Measurements from ENCODE around the gene ALMS1.

DNA sequence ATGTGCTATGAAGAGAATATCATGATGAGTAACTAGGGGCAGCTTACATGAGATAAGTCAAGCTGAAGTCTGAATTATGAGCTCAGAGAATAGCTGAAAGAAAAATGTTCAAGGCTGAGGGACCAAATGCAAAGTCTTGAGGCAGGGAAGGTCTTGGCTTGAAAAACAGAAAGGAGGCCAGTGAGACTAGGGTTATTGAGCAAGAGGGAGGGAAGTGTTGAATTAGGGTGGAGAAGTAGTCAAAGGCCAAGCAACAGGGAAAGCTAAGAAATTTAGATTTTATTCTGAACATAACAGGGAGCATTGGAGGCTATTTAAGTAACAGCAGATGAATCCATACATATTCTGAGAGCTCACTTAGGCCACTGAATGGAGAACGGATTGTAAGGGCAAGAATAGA, 11.4 kb upstream of the ALMS1 start:
- TF ChIP-seq FOSB (CRISPR knock-in tag; IDR thresholded peaks at IDR 0.05) (no peak), BCL3 (IDR thresholded peaks at IDR 0.05) (no peak), EHMT2 (IDR thresholded peaks at IDR 0.05; ENCODE audit: low read depth) (no peak)
- TF ChIP-seq, protein P1, sequence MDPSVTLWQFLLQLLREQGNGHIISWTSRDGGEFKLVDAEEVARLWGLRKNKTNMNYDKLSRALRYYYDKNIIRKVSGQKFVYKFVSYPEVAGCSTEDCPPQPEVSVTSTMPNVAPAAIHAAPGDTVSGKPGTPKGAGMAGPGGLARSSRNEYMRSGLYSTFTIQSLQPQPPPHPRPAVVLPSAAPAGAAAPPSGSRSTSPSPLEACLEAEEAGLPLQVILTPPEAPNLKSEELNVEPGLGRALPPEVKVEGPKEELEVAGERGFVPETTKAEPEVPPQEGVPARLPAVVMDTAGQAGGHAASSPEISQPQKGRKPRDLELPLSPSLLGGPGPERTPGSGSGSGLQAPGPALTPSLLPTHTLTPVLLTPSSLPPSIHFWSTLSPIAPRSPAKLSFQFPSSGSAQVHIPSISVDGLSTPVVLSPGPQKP (IDR thresholded peaks at IDR 0.05; ENCODE audit: low read depth, low read length) = no peak
